Transverse colon (tissue), 4 donors: ENCODE results near the gene IRF8. TPM values are rescaled to one million over a fixed set of nuclear protein-coding genes. Genes with fewer than 3 reads are reported as not detected.

Experiments used
- DNase-seq: peaks from one replicate; pipeline ENCODE4 v3.0.0-alpha.2; 2019
- H3K27ac ChIP-seq, 4 donors: fragments of 200-600 bp; sonication (generic); 2 replicates each; pipeline ENCODE4 v1.5.1; 2016 to 2018; ENCODE audit warnings: inconsistent platforms in 4 of 4
- H3K27me3 ChIP-seq: fragments of 200-600 bp; sonication (generic); 2 replicates; pipeline ENCODE4 v1.5.1; 2017; ENCODE audit warnings: inconsistent platforms
- H3K36me3 ChIP-seq, 4 donors: fragments of 200-600 bp; sonication (generic); 2 replicates each; pipeline ENCODE4 v1.5.1; 2017 to 2019; ENCODE audit warnings: inconsistent platforms in 4 of 4
- H3K4me1 ChIP-seq, 4 donors: fragments of 200-600 bp; sonication (generic); 2 replicates each; pipeline ENCODE4 v1.5.1; 2017 to 2020; ENCODE audit warnings: inconsistent platforms in 4 of 4
- H3K4me3 ChIP-seq, 4 donors: fragments of 200-600 bp; sonication (generic); 1 replicate in 1 of 4; 2 replicates in 3 of 4; pipeline versions ENCODE4 v1.5.1 to v1.6.1; 2017 to 2019; ENCODE audit warnings: inconsistent platforms in 4 of 4
- H3K9me3 ChIP-seq, 2 donors: fragments of 200-600 bp; sonication (generic); 2 replicates each; pipeline ENCODE4 v1.5.1; 2017 to 2019; ENCODE audit warnings: inconsistent platforms in 2 of 2
- EP300 ChIP-seq: sonication (generic); formaldehyde crosslinking; IDR thresholded peaks from one replicate; pipeline ENCODE4 v1.6.1; 2017; ENCODE audit warnings: antibody characterized with exemption, low read depth
- POLR2A ChIP-seq: fragments of 450-650 bp; IDR thresholded peaks from one replicate; pipeline ENCODE4 v1.6.1; 2016; ENCODE audit warnings: antibody characterized with exemption, mild to moderate bottlenecking, moderate library complexity
- POLR2AphosphoS5 ChIP-seq, 3 donors: sonication (generic); formaldehyde crosslinking; IDR thresholded peaks; one replicate each; pipeline ENCODE4 v1.6.1; 2016; ENCODE audit warnings: antibody characterized with exemption in 3 of 3
- WGBS, 2 donors: methylation state at CpG; one replicate each; pipeline ENCODE4 v1.1.5; 2018; ENCODE audit warnings: low coverage in 1 of 2; 5-methylcytosine and 5-hydroxymethylcytosine counted together
- in situ Hi-C, 4 donors: fragments of 200-750 bp; cut with MboI; loops; one replicate each; pipeline versions ENCODE4 v1.15.0 to v1.15.1; 2017; ENCODE audit warnings: low sequenced_read_pairs in 3 of 4, low pct_ligation_motif_present in 1 of 4, low pct_unique_long_range_greater_than_20kb in 1 of 4
- intact Hi-C: fragments of 100-400 bp; cut with DNase I; formaldehyde crosslinking; loops from one replicate; pipeline ENCODE4 v1.15.1; 2023; ENCODE audit warnings: low total_unique reads
- total RNA-seq, 4 donors: library from RNA; depleted of rRNA; stranded (reverse); fragments of >200 nt; gene quantifications; one replicate each; pipeline ENCODE4 v1.1.0, GENCODE V29; 2016
- TF ChIP-seq, protein P1 (sequence below), 5 experiments: fragments of 200-600 bp in 3 of 5; fragments of 450-650 bp in 2 of 5; sonication (generic) in 3 of 5; IDR thresholded peaks; 1 replicate in 2 of 5; 2 replicates in 3 of 5; pipeline ENCODE4 v1.5.1; 2016 to 2017; ENCODE audit warnings: antibody characterized with exemption in 5 of 5, inconsistent platforms in 3 of 5, mild to moderate bottlenecking in 2 of 5, moderate library complexity in 1 of 5

IRF8 gene
- total RNA-seq, 4 donors from 2014 or later = 20.7 to 70.7 (median 45.2) TPM

DNA sequence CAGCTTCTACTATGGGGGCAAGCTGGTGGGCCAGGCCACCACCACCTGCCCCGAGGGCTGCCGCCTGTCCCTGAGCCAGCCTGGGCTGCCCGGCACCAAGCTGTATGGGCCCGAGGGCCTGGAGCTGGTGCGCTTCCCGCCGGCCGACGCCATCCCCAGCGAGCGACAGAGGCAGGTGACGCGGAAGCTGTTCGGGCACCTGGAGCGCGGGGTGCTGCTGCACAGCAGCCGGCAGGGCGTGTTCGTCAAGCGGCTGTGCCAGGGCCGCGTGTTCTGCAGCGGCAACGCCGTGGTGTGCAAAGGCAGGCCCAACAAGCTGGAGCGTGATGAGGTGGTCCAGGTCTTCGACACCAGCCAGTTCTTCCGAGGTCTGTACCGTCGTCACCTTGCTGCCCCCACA lies 19.5 kb downstream of the IRF8 start:
- no peak overlapping the region for H3K4me3 ChIP-seq
- 96% methylated on average over 30 of the region's 30 CpGs; no CpG with 5 or more reads in 1 of the 2 donors for WGBS, 2 donors
- in situ Hi-C loops = no loop called here
- H3K9me3 ChIP-seq = no peaks in the 10 kb centered on the region
- H3K27me3 ChIP-seq = no peaks in the 10 kb centered on the region
- peaks cover 12 to 18% (median 13%) of the 10 kb centered on the region in 4 donors for H3K4me1 ChIP-seq
- TF ChIP-seq, protein P1, sequence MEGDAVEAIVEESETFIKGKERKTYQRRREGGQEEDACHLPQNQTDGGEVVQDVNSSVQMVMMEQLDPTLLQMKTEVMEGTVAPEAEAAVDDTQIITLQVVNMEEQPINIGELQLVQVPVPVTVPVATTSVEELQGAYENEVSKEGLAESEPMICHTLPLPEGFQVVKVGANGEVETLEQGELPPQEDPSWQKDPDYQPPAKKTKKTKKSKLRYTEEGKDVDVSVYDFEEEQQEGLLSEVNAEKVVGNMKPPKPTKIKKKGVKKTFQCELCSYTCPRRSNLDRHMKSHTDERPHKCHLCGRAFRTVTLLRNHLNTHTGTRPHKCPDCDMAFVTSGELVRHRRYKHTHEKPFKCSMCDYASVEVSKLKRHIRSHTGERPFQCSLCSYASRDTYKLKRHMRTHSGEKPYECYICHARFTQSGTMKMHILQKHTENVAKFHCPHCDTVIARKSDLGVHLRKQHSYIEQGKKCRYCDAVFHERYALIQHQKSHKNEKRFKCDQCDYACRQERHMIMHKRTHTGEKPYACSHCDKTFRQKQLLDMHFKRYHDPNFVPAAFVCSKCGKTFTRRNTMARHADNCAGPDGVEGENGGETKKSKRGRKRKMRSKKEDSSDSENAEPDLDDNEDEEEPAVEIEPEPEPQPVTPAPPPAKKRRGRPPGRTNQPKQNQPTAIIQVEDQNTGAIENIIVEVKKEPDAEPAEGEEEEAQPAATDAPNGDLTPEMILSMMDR (IDR thresholded peaks at IDR 0.05) = no peak
- TF ChIP-seq POLR2AphosphoS5 (IDR thresholded peaks at IDR 0.05) (no peak), EP300 (no peak), POLR2A (no peak)
- intact Hi-C loops = no loop called here
- no peak for DNase-seq
- no peak overlapping the region for H3K27ac ChIP-seq
- H3K36me3 ChIP-seq = no peaks in the 10 kb centered on the region

DNA sequence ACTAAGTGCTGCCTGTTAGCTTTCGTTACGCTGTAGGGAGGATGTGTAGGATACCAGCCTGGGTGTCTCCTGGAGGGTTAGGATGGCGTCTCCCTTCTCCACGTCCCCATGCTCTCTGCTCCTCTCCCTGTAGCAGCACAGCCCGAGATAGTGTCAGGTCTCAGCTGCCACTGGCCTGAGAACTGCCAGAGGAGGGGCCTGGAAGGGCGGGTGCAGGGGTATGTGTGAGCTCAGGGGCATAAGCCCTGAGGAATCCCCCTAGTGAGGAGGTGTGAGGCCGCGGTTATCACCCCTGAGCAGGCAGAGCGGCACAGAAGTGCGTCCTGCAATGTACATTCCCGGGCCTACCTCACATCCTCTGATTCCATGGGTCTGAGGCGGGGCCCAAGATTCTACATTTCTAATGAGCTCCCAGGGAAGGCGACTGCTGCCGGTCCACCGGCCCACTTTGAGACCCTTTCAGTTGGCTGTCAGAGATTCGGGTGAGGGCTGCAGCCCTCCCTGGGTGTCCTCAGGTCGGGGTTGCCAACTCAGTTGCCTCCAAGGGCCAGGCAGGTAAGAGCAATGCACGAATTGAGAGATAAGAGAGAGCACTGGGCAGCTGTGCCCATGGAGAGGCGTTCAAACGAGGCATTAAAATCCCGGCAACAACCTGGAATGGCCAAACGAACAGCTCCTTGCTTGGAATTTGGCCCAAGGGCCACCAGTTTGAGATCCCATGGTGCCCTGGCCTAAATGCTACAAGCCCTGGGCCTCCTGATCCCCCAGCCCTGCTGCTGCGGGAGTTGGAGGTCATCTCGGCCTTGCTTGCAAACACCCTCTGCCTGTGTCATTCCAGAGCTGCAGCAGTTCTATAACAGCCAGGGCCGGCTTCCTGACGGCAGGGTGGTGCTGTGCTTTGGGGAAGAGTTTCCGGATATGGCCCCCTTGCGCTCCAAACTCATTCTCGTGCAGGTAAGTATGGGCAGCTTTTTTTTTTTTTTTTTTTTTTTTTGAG lies 20.6 kb downstream of the IRF8 start:
- TF ChIP-seq, protein P1 (IDR thresholded peaks at IDR 0.05) = no peak
- TF ChIP-seq EP300 = no peak
- TF ChIP-seq POLR2AphosphoS5 (IDR thresholded peaks at IDR 0.05) = no peak
- TF ChIP-seq POLR2A = no peak
- H3K9me3 ChIP-seq = no peaks in the 10 kb centered on the region
- H3K4me1 ChIP-seq = peaks cover 12 to 18% (median 13%) of the 10 kb centered on the region in 4 donors
- intact Hi-C loops = no loop called here
- H3K36me3 ChIP-seq = no peaks in the 10 kb centered on the region
- in situ Hi-C loops = no loop called here
- DNase-seq = no peak
- H3K27ac ChIP-seq = no peak overlapping the region
- WGBS, 2 donors = 40 to 91% methylated on average over 1 to 28 of the region's 29 CpGs
- no peaks in the 10 kb centered on the region for H3K27me3 ChIP-seq
- H3K4me3 ChIP-seq = no peak overlapping the region

DNA sequence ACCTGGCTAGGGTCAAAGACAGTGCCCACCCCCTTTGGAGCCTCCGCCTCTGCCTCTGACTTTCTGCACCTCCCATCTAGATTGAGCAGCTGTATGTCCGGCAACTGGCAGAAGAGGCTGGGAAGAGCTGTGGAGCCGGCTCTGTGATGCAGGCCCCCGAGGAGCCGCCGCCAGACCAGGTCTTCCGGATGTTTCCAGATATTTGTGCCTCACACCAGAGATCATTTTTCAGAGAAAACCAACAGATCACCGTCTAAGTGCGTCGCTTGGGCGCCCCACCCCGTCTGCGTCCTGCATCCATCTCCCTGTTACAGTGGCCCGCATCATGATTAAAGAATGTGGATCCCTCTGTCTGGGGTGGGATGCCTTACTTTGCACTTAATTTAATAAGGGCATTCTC lies 22.1 kb downstream of the IRF8 start:
- H3K4me3 ChIP-seq = no peak overlapping the region
- in situ Hi-C loops (no loop called here), intact Hi-C loops (no loop called here)
- DNase-seq = no peak
- no peaks in the 10 kb centered on the region for H3K27me3 ChIP-seq
- no peak overlapping the region for H3K27ac ChIP-seq
- no peaks in the 10 kb centered on the region for H3K9me3 ChIP-seq
- WGBS, 2 donors = 97% methylated on average over 14 of the region's 14 CpGs; no CpG with 5 or more reads in 1 of the 2 donors
- TF ChIP-seq POLR2AphosphoS5 (IDR thresholded peaks at IDR 0.05) (no peak), POLR2A (no peak), EP300 (no peak)
- TF ChIP-seq, protein P1 (IDR thresholded peaks at IDR 0.05) = no peak
- no peaks in the 10 kb centered on the region for H3K36me3 ChIP-seq
- H3K4me1 ChIP-seq = peaks cover 6 to 11% (median 10%) of the 10 kb centered on the region in 4 donors

DNA sequence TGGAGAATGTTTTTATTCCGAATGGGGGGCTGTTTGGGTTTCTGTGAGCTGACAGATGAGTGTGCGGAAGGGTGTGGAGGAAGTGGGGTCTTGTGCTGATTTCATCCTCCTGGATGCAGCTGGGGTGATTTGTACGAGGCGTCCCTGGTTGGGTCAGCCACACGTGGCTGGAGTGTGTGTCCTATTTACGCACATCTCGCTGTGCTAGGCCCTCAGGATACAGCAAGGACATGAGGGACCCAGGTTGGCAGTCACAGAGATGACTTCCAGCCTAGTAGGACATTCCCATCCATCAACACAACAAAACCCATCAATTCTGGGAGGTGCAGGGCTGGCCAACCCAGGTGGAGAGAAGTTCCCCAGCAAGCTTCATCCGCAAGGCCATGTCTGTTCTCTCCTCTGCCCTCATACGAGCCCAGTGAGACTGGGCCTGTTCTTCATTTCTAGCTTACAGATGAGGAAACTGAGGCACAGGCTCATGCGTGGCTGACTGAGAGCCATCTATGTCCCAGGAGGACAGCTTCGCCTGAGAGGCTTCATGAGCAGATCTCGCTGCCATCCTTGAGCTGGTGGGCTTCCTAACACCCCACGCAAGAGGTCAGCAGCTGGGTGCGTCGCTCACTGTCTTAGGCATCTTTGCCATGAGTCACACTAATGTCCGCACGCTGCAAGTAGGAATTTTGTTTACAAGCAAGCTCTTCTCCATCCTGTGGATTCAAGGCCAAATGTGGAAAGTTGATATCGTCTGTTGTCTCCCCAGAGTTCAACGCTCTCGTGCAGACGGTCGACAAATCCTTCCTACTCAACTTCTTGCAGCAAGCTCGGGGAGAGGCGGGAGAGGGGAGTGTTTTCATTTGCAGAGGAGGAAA lies 24.4 kb downstream of the IRF8 start:
- intact Hi-C loops = no loop called here
- 77 to 89% methylated on average over 7 to 24 of the region's 24 CpGs for WGBS, 2 donors
- in situ Hi-C loops = no loop called here
- peak overlapping the region; percentile 53 to 61 (median 58) for H3K27ac ChIP-seq
- TF ChIP-seq, protein P1 (IDR thresholded peaks at IDR 0.05) = no peak
- TF ChIP-seq POLR2AphosphoS5 (IDR thresholded peaks at IDR 0.05) = peak in 1 of 3 donors; percentile 26
- no peak for TF ChIP-seq EP300
- no peak for TF ChIP-seq POLR2A
- H3K4me1 ChIP-seq = peaks cover 0 to 4% (median 0%) of the 10 kb centered on the region in 4 donors
- no peaks in the 10 kb centered on the region for H3K36me3 ChIP-seq
- no peak for DNase-seq
- H3K4me3 ChIP-seq = no peak overlapping the region
- no peaks in the 10 kb centered on the region for H3K27me3 ChIP-seq
- no peaks in the 10 kb centered on the region for H3K9me3 ChIP-seq
